ENCODE measurements around the gene KIF3A.

KIF3A gene

GRCh38 chr5:132776938-132777208, 39.5 kb upstream of the KIF3A start:
- Histone ChIP-seq H3K27me3 (ENCODE audit: insufficient read depth, low read length) (peaks cover 68% of the 10 kb centered on the region), H3K9ac (ENCODE audit: low read depth, low read length) (peak overlapping the region; percentile 15; the same call in 1 of the 2 replicates), H3K4me3 (ENCODE audit: low read length) (peak overlapping the region; percentile 72; the same call in 1 of the 2 replicates), H3K27ac (ENCODE audit: low read length) (no peak overlapping the region), H3K36me3 (ENCODE audit: insufficient read depth, low read depth, low read length) (no peaks in the 10 kb centered on the region), H3K9me3 (ENCODE audit: insufficient read depth, low read depth, low read length) (no peaks in the 10 kb centered on the region), H3K4me1 (ENCODE audit: insufficient read depth, low read length) (peaks cover 14% of the 10 kb centered on the region)

DNA sequence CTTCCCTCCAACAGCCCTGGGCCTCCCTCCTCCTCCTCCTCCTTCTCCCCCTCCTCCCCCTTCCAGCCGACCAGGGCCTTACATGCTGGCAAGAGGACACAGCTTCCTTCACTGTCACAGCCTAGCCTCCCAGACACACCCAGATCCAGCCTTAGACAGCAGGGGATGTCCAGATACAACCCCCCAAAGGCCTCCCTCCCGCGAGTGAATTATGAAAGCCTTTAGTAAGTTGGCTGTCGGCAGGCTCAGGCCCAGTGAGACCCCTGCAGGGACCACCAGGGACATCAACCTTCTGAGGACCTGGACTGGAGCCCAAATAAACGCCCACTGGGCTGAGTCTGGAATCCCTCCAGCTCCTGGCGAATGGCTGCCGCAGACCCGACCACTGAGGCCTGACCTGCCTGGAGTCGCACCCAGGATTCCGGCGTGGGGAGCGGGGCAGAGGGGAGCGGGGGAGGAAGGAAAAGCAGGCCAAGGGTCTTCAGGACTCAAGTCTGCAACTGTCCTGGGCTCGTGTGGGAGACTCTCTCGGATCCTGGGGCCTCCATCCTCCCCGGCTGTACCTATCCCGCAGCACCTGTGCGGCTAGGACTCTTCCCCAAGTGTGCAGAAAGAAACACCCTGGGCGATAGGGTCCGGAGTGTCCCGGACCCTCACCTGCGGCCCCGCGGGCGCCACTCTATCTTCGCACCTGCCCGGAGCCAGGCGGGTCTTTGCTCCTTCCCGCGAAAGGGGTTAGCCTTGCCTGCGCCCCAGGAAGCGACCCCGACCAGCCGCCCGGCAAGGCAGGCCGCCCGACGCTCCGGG, 39.0 kb upstream of the KIF3A start:
- Histone ChIP-seq H3K9me3 (ENCODE audit: insufficient read depth, low read depth, low read length) (no peaks in the 10 kb centered on the region), H3K9ac (ENCODE audit: low read depth, low read length) (peak overlapping the region; percentile 15; the same call in 1 of the 2 replicates), H3K4me1 (ENCODE audit: insufficient read depth, low read length) (peaks cover 19% of the 10 kb centered on the region), H3K36me3 (ENCODE audit: insufficient read depth, low read depth, low read length) (no peaks in the 10 kb centered on the region), H3K27ac (ENCODE audit: low read length) (no peak overlapping the region), H3K4me3 (ENCODE audit: low read length) (peak overlapping the region; percentile 72), H3K27me3 (ENCODE audit: insufficient read depth, low read length) (peaks cover 63% of the 10 kb centered on the region)

DNA sequence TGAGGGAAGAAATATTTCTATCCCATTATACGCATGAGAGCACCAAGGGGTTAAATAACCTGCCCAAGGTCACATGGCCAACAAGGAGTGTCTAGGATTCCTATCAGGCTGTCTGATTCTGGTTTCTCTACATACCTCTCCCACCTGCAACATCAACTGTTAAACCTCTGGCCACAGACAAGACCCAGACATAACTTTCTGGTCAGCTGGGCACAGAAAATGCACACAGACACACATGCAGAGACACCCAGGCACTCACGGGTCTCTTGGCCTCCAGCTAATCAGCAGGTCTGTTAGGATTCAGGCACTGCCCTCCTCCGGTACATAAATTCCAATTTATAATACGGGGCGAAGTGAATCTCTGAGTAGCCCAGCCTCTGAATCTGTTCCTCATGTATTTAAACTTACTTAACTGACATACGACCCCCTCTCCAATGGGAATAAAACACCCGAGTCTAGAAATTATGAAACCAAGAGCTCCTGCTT, 38.2 kb upstream of the KIF3A start:
- no peaks in the 10 kb centered on the region for H3K36me3 ChIP-seq (ENCODE audit: insufficient read depth, low read depth, low read length)
- no peak overlapping the region for H3K9ac ChIP-seq (ENCODE audit: low read depth, low read length)
- no peak overlapping the region for H3K27ac ChIP-seq (ENCODE audit: low read length)
- H3K27me3 ChIP-seq (ENCODE audit: insufficient read depth, low read length) = peaks cover 57% of the 10 kb centered on the region
- peak overlapping the region; percentile 72; the same call in 1 of the 2 replicates for H3K4me3 ChIP-seq (ENCODE audit: low read length)
- H3K9me3 ChIP-seq (ENCODE audit: insufficient read depth, low read depth, low read length) = no peaks in the 10 kb centered on the region
- peaks cover 27% of the 10 kb centered on the region for H3K4me1 ChIP-seq (ENCODE audit: insufficient read depth, low read length)

DNA sequence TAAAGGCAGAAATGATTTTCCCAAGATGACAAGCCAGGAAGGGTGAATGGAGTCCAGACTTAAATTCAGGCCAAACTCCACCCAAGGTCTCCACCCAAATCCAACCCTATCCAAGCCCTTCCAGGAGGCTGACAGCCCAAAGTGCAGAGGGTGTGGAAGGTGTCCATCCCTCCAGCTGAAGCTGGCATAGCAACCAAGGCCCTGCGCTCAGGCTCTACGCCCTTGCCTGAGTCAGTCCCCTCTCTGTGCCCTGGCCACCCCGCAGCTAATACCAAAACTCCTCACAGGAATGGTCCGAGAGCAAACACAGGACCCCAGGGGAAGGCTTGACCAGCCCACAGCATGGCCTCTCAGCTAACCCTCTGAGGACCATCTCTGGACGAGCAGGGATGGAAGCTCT, 37.5 kb upstream of the KIF3A start:
- Histone ChIP-seq H3K36me3 (ENCODE audit: insufficient read depth, low read depth, low read length) (no peaks in the 10 kb centered on the region), H3K9me3 (ENCODE audit: insufficient read depth, low read depth, low read length) (no peaks in the 10 kb centered on the region), H3K27me3 (ENCODE audit: insufficient read depth, low read length) (peaks cover 56% of the 10 kb centered on the region), H3K27ac (ENCODE audit: low read length) (no peak overlapping the region), H3K4me3 (ENCODE audit: low read length) (no peak overlapping the region), H3K4me1 (ENCODE audit: insufficient read depth, low read length) (peaks cover 28% of the 10 kb centered on the region), H3K9ac (ENCODE audit: low read depth, low read length) (no peak overlapping the region)

DNA sequence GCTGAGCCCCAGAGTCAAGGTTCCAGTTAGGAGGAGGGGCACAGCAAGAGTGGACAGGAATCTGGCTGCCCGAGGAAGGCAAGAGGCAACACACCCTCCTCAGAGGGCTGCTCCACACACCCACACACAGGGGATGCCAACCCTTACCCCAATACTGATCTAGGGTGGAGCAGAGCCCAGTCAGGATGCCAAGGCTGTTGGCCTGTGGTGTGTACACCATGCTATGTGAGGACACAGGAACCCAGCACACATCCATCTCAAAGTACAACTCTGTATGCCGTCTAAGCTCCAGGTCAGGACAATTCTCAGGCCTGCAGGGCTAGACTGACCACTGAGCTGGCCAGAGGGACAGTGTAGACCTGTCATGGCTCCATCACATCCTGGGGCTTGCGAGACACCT, 37.1 kb upstream of the KIF3A start:
- no peak overlapping the region for H3K27ac ChIP-seq (ENCODE audit: low read length)
- H3K9ac ChIP-seq (ENCODE audit: low read depth, low read length) = no peak overlapping the region
- H3K4me3 ChIP-seq (ENCODE audit: low read length) = no peak overlapping the region
- no peaks in the 10 kb centered on the region for H3K36me3 ChIP-seq (ENCODE audit: insufficient read depth, low read depth, low read length)
- H3K27me3 ChIP-seq (ENCODE audit: insufficient read depth, low read length) = peaks cover 51% of the 10 kb centered on the region
- H3K9me3 ChIP-seq (ENCODE audit: insufficient read depth, low read depth, low read length) = no peaks in the 10 kb centered on the region
- H3K4me1 ChIP-seq (ENCODE audit: insufficient read depth, low read length) = peaks cover 28% of the 10 kb centered on the region

GRCh38 chr5:132773601-132774355, 36.4 kb upstream of the KIF3A start:
- Histone ChIP-seq H3K9ac (ENCODE audit: low read depth, low read length) (no peak overlapping the region), H3K9me3 (ENCODE audit: insufficient read depth, low read depth, low read length) (no peaks in the 10 kb centered on the region), H3K27me3 (ENCODE audit: insufficient read depth, low read length) (peaks cover 45% of the 10 kb centered on the region), H3K36me3 (ENCODE audit: insufficient read depth, low read depth, low read length) (no peaks in the 10 kb centered on the region), H3K4me3 (ENCODE audit: low read length) (no peak overlapping the region), H3K27ac (ENCODE audit: low read length) (no peak overlapping the region), H3K4me1 (ENCODE audit: insufficient read depth, low read length) (peaks cover 28% of the 10 kb centered on the region)

DNA sequence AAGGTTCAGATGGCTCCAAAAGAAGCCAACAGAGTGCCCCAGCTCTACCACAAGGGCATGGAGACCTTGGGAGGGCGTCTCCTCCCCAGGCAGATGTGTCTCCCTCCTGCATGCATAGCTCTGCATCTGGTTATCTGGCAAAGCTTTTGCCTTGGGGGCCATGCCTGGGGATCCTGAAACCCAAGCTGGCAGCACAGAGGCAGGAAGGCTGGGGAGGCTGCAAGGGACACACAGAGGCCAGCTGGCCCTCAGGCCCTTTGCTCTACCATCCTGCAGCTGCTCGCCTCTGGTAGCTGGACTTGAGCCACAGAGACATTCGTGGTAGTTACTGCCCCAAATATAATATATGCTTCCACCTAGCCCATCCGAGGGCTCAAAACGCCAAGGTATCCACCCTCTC, 35.8 kb upstream of the KIF3A start:
- H3K9me3 ChIP-seq (ENCODE audit: insufficient read depth, low read depth, low read length) = no peaks in the 10 kb centered on the region
- H3K36me3 ChIP-seq (ENCODE audit: insufficient read depth, low read depth, low read length) = no peaks in the 10 kb centered on the region
- H3K27me3 ChIP-seq (ENCODE audit: insufficient read depth, low read length) = peaks cover 38% of the 10 kb centered on the region
- no peak overlapping the region for H3K27ac ChIP-seq (ENCODE audit: low read length)
- H3K9ac ChIP-seq (ENCODE audit: low read depth, low read length) = no peak overlapping the region
- peaks cover 28% of the 10 kb centered on the region for H3K4me1 ChIP-seq (ENCODE audit: insufficient read depth, low read length)
- H3K4me3 ChIP-seq (ENCODE audit: low read length) = no peak overlapping the region

- Histone ChIP-seq H3K4me3 (ENCODE audit: low read length) (no peak overlapping the region), H3K36me3 (ENCODE audit: insufficient read depth, low read depth, low read length) (no peaks in the 10 kb centered on the region), H3K4me1 (ENCODE audit: insufficient read depth, low read length) (peaks cover 28% of the 10 kb centered on the region), H3K9me3 (ENCODE audit: insufficient read depth, low read depth, low read length) (no peaks in the 10 kb centered on the region), H3K27ac (ENCODE audit: low read length) (no peak overlapping the region), H3K9ac (ENCODE audit: low read depth, low read length) (no peak overlapping the region), H3K27me3 (ENCODE audit: insufficient read depth, low read length) (peaks cover 32% of the 10 kb centered on the region)
These were observed 35.1 kb upstream of the KIF3A start for GRCh38 chr5:132772291-132773070.

DNA sequence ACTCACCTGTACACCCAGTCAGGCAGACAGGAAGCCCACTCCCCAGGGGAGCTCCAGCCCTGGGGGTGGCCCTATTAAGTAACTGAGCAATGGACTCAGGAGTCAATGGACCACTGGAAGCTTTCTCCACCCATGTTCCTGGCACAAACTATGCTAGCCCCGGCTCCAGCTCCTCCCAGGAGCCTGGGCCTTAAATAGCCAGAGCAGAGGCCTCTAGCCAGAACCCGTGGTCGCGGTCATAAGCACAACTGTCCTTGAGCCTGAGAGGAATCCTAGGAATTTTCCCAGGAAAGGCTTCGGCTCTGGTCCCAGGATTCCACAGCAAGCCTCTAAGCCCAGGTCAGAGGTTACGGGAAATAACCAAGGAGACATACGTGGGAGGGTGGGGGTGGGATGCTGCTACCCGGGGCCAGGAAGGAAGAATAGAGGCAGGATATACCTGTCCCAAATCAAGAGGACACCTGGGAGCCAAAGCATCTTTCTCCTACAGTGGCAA, 34.2 kb upstream of the KIF3A start:
- H3K4me1 ChIP-seq (ENCODE audit: insufficient read depth, low read length) = peaks cover 28% of the 10 kb centered on the region
- H3K27me3 ChIP-seq (ENCODE audit: insufficient read depth, low read length) = peaks cover 27% of the 10 kb centered on the region
- no peaks in the 10 kb centered on the region for H3K9me3 ChIP-seq (ENCODE audit: insufficient read depth, low read depth, low read length)
- no peak overlapping the region for H3K9ac ChIP-seq (ENCODE audit: low read depth, low read length)
- H3K27ac ChIP-seq (ENCODE audit: low read length) = no peak overlapping the region
- no peaks in the 10 kb centered on the region for H3K36me3 ChIP-seq (ENCODE audit: insufficient read depth, low read depth, low read length)
- no peak overlapping the region for H3K4me3 ChIP-seq (ENCODE audit: low read length)

DNA sequence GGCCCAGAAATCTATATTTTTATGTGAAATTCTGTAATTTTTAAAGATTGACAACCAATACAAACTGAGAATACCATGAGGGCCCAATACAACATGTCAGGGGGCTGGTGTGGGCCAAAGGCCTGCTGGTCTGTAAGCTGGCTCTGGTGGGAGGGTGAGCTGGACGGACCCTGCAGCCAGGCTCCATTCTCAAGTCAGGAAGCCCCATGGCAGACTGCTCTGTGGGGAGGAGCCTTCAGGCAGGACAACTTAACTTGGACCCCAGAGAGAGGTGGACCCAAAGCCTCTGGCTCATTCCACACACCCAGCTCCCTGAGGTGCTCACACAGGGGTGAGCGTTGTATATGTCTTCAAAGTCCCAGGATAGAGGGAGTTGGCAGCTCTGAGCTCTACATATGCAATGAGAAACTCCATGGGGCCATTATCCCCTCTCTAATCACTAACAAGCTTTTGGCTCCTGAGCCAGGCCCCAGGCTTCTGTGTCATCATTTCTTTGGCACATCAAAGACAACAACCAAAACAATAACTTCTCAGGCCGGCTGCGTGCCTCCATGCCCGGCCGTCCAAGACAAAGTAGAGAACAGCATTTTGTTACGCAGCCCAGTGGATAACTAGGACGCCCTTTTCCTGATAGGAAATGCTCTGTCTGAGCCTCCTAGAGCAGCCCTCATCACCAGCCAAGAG, 33.3 kb upstream of the KIF3A start:
- Histone ChIP-seq H3K4me3 (ENCODE audit: low read length) (no peak overlapping the region), H3K36me3 (ENCODE audit: insufficient read depth, low read depth, low read length) (no peaks in the 10 kb centered on the region), H3K9ac (ENCODE audit: low read depth, low read length) (no peak overlapping the region), H3K9me3 (ENCODE audit: insufficient read depth, low read depth, low read length) (no peaks in the 10 kb centered on the region), H3K4me1 (ENCODE audit: insufficient read depth, low read length) (peaks cover 23% of the 10 kb centered on the region), H3K27me3 (ENCODE audit: insufficient read depth, low read length) (peaks cover 18% of the 10 kb centered on the region), H3K27ac (ENCODE audit: low read length) (no peak overlapping the region)

GRCh38 chr5:132768485-132768868, 31.1 kb upstream of the KIF3A start:
- H3K36me3 ChIP-seq (ENCODE audit: insufficient read depth, low read depth, low read length) = no peaks in the 10 kb centered on the region
- no peak overlapping the region for H3K27ac ChIP-seq (ENCODE audit: low read length)
- no peak overlapping the region for H3K9ac ChIP-seq (ENCODE audit: low read depth, low read length)
- H3K9me3 ChIP-seq (ENCODE audit: insufficient read depth, low read depth, low read length) = no peaks in the 10 kb centered on the region
- H3K27me3 ChIP-seq (ENCODE audit: insufficient read depth, low read length) = no peaks in the 10 kb centered on the region
- H3K4me1 ChIP-seq (ENCODE audit: insufficient read depth, low read length) = peaks cover 19% of the 10 kb centered on the region
- H3K4me3 ChIP-seq (ENCODE audit: low read length) = no peak overlapping the region

Data from iPS-20b (cell line).